Gastrocnemius medialis (tissue), 4 donors: ENCODE results near the gene ZNF584. TPM values are rescaled to one million over a fixed set of nuclear protein-coding genes. Genes with fewer than 3 reads are reported as not detected.

ENCODE experiments used
- ATAC-seq, 2 donors: fragments of 150-250 bp; one replicate each; pipeline ENCODE4 v1.9.1; 2016
- DNase-seq, 2 donors: peaks; one replicate each; pipeline ENCODE4 v3.0.0-alpha.2; 2019
- H3K27ac ChIP-seq, 4 donors: fragments of 200-600 bp; sonication (generic); 1 replicate in 1 of 4; 2 replicates in 3 of 4; pipeline ENCODE4 v1.5.1; 2016 to 2018; ENCODE audit warnings: mild to moderate bottlenecking in 2 of 4, moderate library complexity in 1 of 4
- H3K27me3 ChIP-seq, 3 donors: fragments of 200-600 bp; sonication (generic) in 2 of 3; 1 replicate in 1 of 3; 2 replicates in 2 of 3; pipeline versions ENCODE4 v1.5.1 to v1.6.0; 2016 to 2019; ENCODE audit warnings: mild to moderate bottlenecking in 1 of 3, moderate library complexity in 1 of 3
- H3K36me3 ChIP-seq, 2 donors: fragments of 200-600 bp; sonication (generic) in 1 of 2; one replicate each; pipeline ENCODE4 v1.5.1; 2017 to 2018
- H3K4me1 ChIP-seq, 2 donors: fragments of 200-600 bp; sonication (generic) in 1 of 2; one replicate each; pipeline ENCODE4 v1.5.1; 2016 to 2017; ENCODE audit warnings: mild to moderate bottlenecking in 2 of 2
- H3K4me3 ChIP-seq, 4 donors: fragments of 200-600 bp; sonication (generic) in 3 of 4; 1 replicate in 1 of 4; 2 replicates in 3 of 4; pipeline ENCODE4 v1.5.1; 2016 to 2019; ENCODE audit warnings: mild to moderate bottlenecking in 2 of 4
- H3K9me3 ChIP-seq, 3 donors: fragments of 200-600 bp; sonication (generic) in 2 of 3; 1 replicate in 1 of 3; 2 replicates in 2 of 3; pipeline ENCODE4 v1.5.1; 2016 to 2019
- POLR2A ChIP-seq, 2 donors: fragments of 450-650 bp; IDR thresholded peaks; one replicate each; pipeline ENCODE4 v1.6.1; 2017; ENCODE audit warnings: antibody characterized with exemption in 2 of 2, mild to moderate bottlenecking in 2 of 2, moderate library complexity in 2 of 2
- in situ Hi-C, 4 donors: fragments of 200-750 bp; cut with MboI; loops; one replicate each; pipeline versions ENCODE4 v1.15.0 to v1.8.0; 2017; ENCODE audit warnings: low sequenced_read_pairs in 4 of 4
- intact Hi-C: fragments of 100-400 bp; cut with DNase I; formaldehyde crosslinking; loops from one replicate; pipeline ENCODE4 v1.15.1; 2023; ENCODE audit warnings: low total_unique reads
- microRNA-seq, 2 donors: library from miRNA; unstranded; fragments of <30 nt; microRNA quantifications; one replicate each; pipeline ENCODE4, GENCODE V29; 2016; ENCODE audit warnings: borderline replicate concordance in 2 of 2
- total RNA-seq, 4 donors: library from RNA; depleted of rRNA; stranded (reverse); fragments of >200 nt; gene quantifications; one replicate each; pipeline versions ENCODE4 v1.1.0 to v1.2.3, GENCODE V29; 2016
- TF ChIP-seq, protein P1 (sequence below), 5 experiments: fragments of 450-650 bp in 3 of 5; fragments of 200-600 bp in 2 of 5; sonication (generic) in 2 of 5; IDR thresholded peaks in 4 of 5; conservative IDR thresholded peaks in 1 of 5; 1 replicate in 4 of 5; 2 replicates in 1 of 5; pipeline ENCODE4 v1.5.1; 2016 to 2019; ENCODE audit warnings: antibody characterized with exemption in 5 of 5, mild to moderate bottlenecking in 3 of 5, moderate library complexity in 3 of 5

The ZNF584 gene
- total RNA-seq, 4 donors from 2014 or later = 8.5 to 21.4 (median 10.2) TPM

DNA sequence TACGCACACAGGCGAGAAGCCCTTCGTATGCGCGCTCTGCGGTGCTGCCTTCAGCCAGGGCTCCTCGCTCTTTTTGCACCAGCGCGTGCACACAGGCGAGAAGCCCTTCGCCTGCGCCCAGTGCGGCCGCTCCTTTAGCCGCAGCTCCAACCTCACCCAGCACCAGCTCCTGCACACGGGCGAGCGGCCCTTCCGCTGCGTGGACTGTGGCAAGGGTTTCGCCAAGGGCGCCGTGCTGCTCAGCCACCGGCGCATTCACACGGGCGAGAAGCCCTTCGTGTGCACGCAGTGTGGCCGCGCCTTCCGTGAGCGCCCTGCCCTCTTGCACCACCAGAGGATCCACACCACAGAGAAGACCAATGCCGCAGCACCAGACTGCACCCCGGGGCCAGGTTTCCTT is 47.7 kb downstream of the ZNF584 start:
- Histone ChIP-seq H3K36me3 (peaks cover 0 to 28% of the 10 kb centered on the region in 2 donors), H3K27ac (no peak overlapping the region), H3K4me3 (no peak overlapping the region), H3K27me3 (no peaks in the 10 kb centered on the region), H3K9me3 (no peaks in the 10 kb centered on the region), H3K4me1 (peaks cover 4 to 5% of the 10 kb centered on the region in 2 donors)
- no peak for TF ChIP-seq POLR2A (IDR thresholded peaks at IDR 0.05)
- TF ChIP-seq, protein P1, sequence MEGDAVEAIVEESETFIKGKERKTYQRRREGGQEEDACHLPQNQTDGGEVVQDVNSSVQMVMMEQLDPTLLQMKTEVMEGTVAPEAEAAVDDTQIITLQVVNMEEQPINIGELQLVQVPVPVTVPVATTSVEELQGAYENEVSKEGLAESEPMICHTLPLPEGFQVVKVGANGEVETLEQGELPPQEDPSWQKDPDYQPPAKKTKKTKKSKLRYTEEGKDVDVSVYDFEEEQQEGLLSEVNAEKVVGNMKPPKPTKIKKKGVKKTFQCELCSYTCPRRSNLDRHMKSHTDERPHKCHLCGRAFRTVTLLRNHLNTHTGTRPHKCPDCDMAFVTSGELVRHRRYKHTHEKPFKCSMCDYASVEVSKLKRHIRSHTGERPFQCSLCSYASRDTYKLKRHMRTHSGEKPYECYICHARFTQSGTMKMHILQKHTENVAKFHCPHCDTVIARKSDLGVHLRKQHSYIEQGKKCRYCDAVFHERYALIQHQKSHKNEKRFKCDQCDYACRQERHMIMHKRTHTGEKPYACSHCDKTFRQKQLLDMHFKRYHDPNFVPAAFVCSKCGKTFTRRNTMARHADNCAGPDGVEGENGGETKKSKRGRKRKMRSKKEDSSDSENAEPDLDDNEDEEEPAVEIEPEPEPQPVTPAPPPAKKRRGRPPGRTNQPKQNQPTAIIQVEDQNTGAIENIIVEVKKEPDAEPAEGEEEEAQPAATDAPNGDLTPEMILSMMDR (IDR thresholded peaks at IDR 0.05 in 4 of 5, conservative IDR thresholded peaks at IDR 0.05 in 1 of 5) = no peak
- intact Hi-C loops (no loop called here), in situ Hi-C loops (no loop called here)
- DNase-seq (no peak), ATAC-seq (no peak)

DNA sequence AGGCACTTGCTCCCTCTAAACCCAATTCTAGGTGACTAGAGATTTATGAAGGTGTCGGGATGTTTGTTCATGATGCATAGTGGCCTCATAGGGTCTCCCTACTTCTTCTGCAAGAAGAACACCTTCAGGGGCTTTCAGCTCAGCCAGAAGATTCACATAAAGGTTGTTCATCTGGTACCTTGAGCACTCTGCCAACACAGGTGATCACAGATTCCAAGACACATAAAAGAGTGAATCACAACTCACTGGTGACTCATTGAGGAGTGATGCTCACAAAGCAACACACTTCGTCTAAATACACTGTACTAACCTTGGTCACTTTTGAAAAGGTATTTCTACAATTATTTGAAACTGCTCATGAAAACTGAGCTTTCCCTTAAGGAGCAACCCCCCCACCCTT is 51.6 kb downstream of the ZNF584 start:
- ATAC-seq (no peak), DNase-seq (no peak)
- Histone ChIP-seq H3K27ac (no peak overlapping the region), H3K27me3 (no peaks in the 10 kb centered on the region), H3K4me3 (no peak overlapping the region), H3K36me3 (peaks cover 0 to 21% of the 10 kb centered on the region in 2 donors), H3K4me1 (no peaks in the 10 kb centered on the region), H3K9me3 (no peaks in the 10 kb centered on the region)
- no peak for TF ChIP-seq POLR2A (IDR thresholded peaks at IDR 0.05)
- TF ChIP-seq, protein P1 (IDR thresholded peaks at IDR 0.05 in 4 of 5, conservative IDR thresholded peaks at IDR 0.05 in 1 of 5) = no peak
- in situ Hi-C loops = no loop called here
- intact Hi-C loops = no loop called here

DNA sequence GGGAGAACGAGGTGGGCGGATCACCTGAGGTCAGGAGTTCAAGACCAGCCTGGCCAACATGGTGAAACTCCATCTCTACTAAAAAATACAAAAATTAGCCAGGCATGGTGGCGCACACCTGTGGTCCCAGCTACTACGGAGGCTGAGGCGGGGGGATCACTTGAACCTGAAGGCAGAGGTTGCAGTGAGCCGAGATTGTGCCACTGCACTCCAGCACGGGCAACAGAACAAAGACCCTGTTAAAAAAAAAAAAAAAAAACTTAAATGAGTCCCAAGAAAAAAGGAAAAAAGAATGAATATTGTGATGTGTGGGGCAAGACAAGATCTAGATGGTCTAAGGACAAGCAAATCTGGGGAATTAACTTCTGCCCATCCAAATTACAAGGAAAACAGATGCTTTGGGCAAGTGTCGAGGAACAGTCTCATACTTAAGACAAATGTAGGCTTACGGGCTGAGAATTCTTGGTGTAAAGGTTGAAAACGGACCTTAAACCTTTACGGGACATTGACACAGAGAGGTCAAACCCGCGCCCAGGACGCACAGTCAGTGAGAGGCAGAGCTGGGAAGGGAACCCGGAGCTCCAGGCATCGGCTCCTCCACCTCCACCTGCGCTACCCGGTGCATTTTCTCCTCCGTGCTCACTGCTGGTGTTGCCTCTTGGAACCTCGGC is 57.8 kb downstream of the ZNF584 start:
- H3K9me3 ChIP-seq = no peaks in the 10 kb centered on the region
- TF ChIP-seq POLR2A (IDR thresholded peaks at IDR 0.05) = no peak
- TF ChIP-seq, protein P1 (IDR thresholded peaks at IDR 0.05 in 4 of 5, conservative IDR thresholded peaks at IDR 0.05 in 1 of 5) = no peak
- H3K4me3 ChIP-seq = peak overlapping the region; percentile 87 to 100 (median 99)
- ATAC-seq (peak; percentile 14 to 25), DNase-seq (no peak)
- intact Hi-C loops = loop anchor here (1.0 to 5.0 kb wide), 4 partner anchors 15 to 79 kb away; partner anchors contain the start of genes RPS5, ZNF132, ZNF324B and ZNF584
- no peaks in the 10 kb centered on the region for H3K27me3 ChIP-seq
- peak overlapping the region in 2 of 4 donors; percentile 89 to 92 for H3K27ac ChIP-seq
- peaks cover 0 to 19% of the 10 kb centered on the region in 2 donors for H3K36me3 ChIP-seq
- in situ Hi-C loops = no loop called here
- H3K4me1 ChIP-seq = peaks cover 10 to 13% of the 10 kb centered on the region in 2 donors

DNA sequence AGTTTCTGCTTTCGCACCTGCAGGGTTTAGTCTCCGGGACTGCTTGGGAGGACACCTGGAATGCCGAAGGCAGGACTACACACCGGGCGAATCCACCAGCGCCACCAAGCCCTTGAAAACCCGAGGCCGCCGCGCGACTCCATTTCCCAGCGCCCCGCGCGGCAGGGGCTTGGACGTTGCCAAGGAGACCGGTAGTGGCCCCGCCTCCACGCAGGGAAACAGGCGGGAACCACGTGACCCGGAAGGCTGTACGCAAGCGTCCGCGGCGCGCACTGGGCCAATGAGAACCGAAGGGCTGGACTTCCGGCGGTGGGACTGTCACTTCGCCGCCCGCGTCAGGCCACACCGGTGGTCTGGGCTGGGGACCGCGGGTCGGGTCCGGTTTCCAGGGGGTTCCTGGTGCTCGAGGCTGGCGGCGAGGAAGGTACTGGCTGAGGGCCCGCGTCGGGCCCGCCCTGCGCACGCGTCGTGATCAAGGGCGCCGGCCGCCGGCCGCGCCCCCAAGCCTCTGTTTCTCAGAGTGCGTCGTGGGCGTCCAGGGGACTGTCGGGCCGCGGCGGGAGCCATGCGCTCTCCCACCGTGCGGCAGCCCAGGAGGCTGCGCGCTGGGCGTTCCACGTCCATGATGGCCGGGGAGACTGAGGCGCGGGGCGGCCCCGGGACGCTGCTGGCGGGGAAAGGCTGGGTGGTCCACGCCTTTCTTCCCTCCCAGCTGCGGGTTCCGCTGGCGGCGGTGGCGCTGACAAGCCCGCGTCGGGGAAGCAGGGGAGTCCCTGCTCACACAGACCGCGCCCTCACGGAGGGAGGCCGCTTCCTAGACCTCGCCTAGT is 58.5 kb downstream of the ZNF584 start, which contains the start of gene ZNF324:
Gene ZNF324 (plus strand): TSS at position 321 of the 830 bp plus-strand sequence. CDS start 2,106 bp downstream, outside the sequence.
- intact Hi-C loops = loop anchor here (1.0 to 5.0 kb wide), 5 partner anchors 8 to 80 kb away; partner anchors contain the start of genes RPS5, ZNF132, ZNF324B and ZNF584
- TF ChIP-seq POLR2A (IDR thresholded peaks at IDR 0.05) = peak; percentile 63 to 71
- TF ChIP-seq, protein P1 (IDR thresholded peaks at IDR 0.05 in 4 of 5, conservative IDR thresholded peaks at IDR 0.05 in 1 of 5) = no peak
- peaks cover 0 to 24% of the 10 kb centered on the region in 2 donors for H3K36me3 ChIP-seq
- no peaks in the 10 kb centered on the region for H3K9me3 ChIP-seq
- DNase-seq (peak; percentile 97), ATAC-seq (peak; percentile 99)
- in situ Hi-C loops = no loop called here
- H3K27me3 ChIP-seq = no peaks in the 10 kb centered on the region
- H3K4me3 ChIP-seq = peak within 1 kb of the TSS; percentile 87 to 100 (median 99)
- peaks cover 10 to 13% of the 10 kb centered on the region in 2 donors for H3K4me1 ChIP-seq
- peak within 1 kb of the TSS; percentile 68 to 92 (median 88) for H3K27ac ChIP-seq

Small RNAs within 50 kb of the gene (microRNA-seq; reads per million reads assigned to microRNA genes)
- gene MIR4754 = 0 to 1.2 reads per million in 2 donors

Other genes starting within 250 kb of the ZNF584 start
- gene ZNF274, start 225.6 kb upstream of the ZNF584 start, total RNA-seq = 10 to 100 TPM in 3 of 4 donors, 1 to 10 TPM in 1; 9.0 to 20.7 (median 13.4) TPM
- 1 to 10 TPM; 3.8 to 9.5 (median 6.0) TPM for gene ZNF544, start 179.7 kb upstream of the ZNF584 start, total RNA-seq
- 1 to 10 TPM in 2 of 4 donors, under 1 TPM in 2; 0.78 to 2.1 (median 1.2) TPM for gene ZNF8, start 129.7 kb upstream of the ZNF584 start, total RNA-seq
- 10 to 100 TPM; 27.1 to 38.2 (median 32.4) TPM for gene ERVK3-1, start 103.3 kb upstream of the ZNF584 start, total RNA-seq
- gene ZSCAN22, start 81.7 kb upstream of the ZNF584 start, total RNA-seq = 1 to 10 TPM; 1.1 to 2.4 (median 1.8) TPM
- 10 to 100 TPM in 1 of 4 donors, 1 to 10 TPM in 2, not detected in 1; 4.5 to 12.5 (median 9.0) TPM for gene A1BG, start 55.2 kb upstream of the ZNF584 start, total RNA-seq
- under 1 TPM in 3 of 4 donors, not detected in 1; 0.07 to 0.87 (median 0.36) TPM for gene ZNF497, start 45.9 kb upstream of the ZNF584 start, total RNA-seq
- under 1 TPM in 2 of 4 donors, not detected in 2; 0.11 to 0.36 TPM for gene ZNF837, start 27.6 kb upstream of the ZNF584 start, total RNA-seq
- gene RPS5, start 21.4 kb upstream of the ZNF584 start, total RNA-seq = 1,000 to 10,000 TPM; 1,345 to 1,665 (median 1,438) TPM
- gene RNF225, start 13.0 kb upstream of the ZNF584 start, total RNA-seq = not detected
- gene ZNF132, start 31.5 kb downstream of the ZNF584 start, total RNA-seq = 1 to 10 TPM; 1.8 to 2.7 (median 2.4) TPM
- gene ZNF324B, start 43.0 kb downstream of the ZNF584 start, total RNA-seq = 1 to 10 TPM; 3.8 to 7.6 (median 7.0) TPM
- gene ZNF324, start 58.4 kb downstream of the ZNF584 start, total RNA-seq = 10 to 100 TPM in 3 of 4 donors, 1 to 10 TPM in 1; 8.1 to 11.4 (median 11.3) TPM
- 10 to 100 TPM in 1 of 4 donors, 1 to 10 TPM in 3; 7.5 to 13.1 (median 8.9) TPM for gene ZNF446, start 67.7 kb downstream of the ZNF584 start, total RNA-seq
- gene SLC27A5, start 103.3 kb downstream of the ZNF584 start, total RNA-seq = 1 to 10 TPM; 2.0 to 9.1 (median 4.6) TPM
- gene ZBTB45, start 111.2 kb downstream of the ZNF584 start, total RNA-seq = 10 to 100 TPM in 2 of 4 donors, 1 to 10 TPM in 2; 5.9 to 12.2 (median 9.6) TPM
- gene TRIM28, start 135.4 kb downstream of the ZNF584 start, total RNA-seq = 100 to 1,000 TPM; 145 to 239 (median 191) TPM
- 100 to 1,000 TPM in 2 of 4 donors, 10 to 100 TPM in 2; 82.3 to 165 (median 113) TPM for gene CHMP2A, start 146.5 kb downstream of the ZNF584 start, total RNA-seq
- gene UBE2M, start 150.0 kb downstream of the ZNF584 start, total RNA-seq = 10 to 100 TPM; 23.5 to 74.5 (median 41.6) TPM
- gene MZF1, start 164.7 kb downstream of the ZNF584 start, total RNA-seq = 10 to 100 TPM in 3 of 4 donors, 1 to 10 TPM in 1; 6.8 to 21.5 (median 15.1) TPM